Measurements from ENCODE around the gene SUN5.
"Not testable (repeated sequence)": the region's sequence is repeated elsewhere in the genome, so short reads cannot be mapped to it uniquely, and the experiment has no call there.

The SUN5 gene

GRCh38 chr20:33004141-33004751, at the start of gene SUN5:
TSS of gene SUN5 (minus strand) at chr20:33004433. CDS start at chr20:33004340, 93 bp downstream.
- FAIRE-seq: no peak

GRCh38 chr20:33053291-33054106, 49.3 kb upstream of the SUN5 start, which contains the start of gene BPIFB3:
TSS of gene BPIFB3 (plus strand) at chr20:33053903. CDS start at chr20:33055436, 1,533 bp downstream.
- FAIRE-seq: no peak

- FAIRE-seq: no peak
Observed at GRCh38 chr20:33051333-33051732, 47.1 kb upstream of the SUN5 start.

GRCh38 chr20:33046412-33046811, 42.2 kb upstream of the SUN5 start:
- no peak for FAIRE-seq

GRCh38 chr20:33045129-33045721, 41.0 kb upstream of the SUN5 start:
- not testable (repeated sequence) for FAIRE-seq

- no peak for FAIRE-seq
Observed at GRCh38 chr20:33043731-33044181, 39.5 kb upstream of the SUN5 start.

GRCh38 chr20:33042983-33043730, 38.9 kb upstream of the SUN5 start:
- FAIRE-seq: no peak

GRCh38 chr20:33042430-33042829, 38.2 kb upstream of the SUN5 start:
- FAIRE-seq: no peak

- no peak for FAIRE-seq
Observed at GRCh38 chr20:33038243-33038642, 34.0 kb upstream of the SUN5 start.

- FAIRE-seq: no peak
Observed at GRCh38 chr20:33037456-33037855, 33.2 kb upstream of the SUN5 start.

- FAIRE-seq: no peak
Observed at GRCh38 chr20:33034901-33035492, 30.8 kb upstream of the SUN5 start.

- FAIRE-seq: no peak
Observed at GRCh38 chr20:33034115-33034514, 29.9 kb upstream of the SUN5 start.

GRCh38 chr20:33033381-33033780, 29.1 kb upstream of the SUN5 start:
- FAIRE-seq: no peak

- no peak for FAIRE-seq
Observed at GRCh38 chr20:33032555-33032954, 28.3 kb upstream of the SUN5 start.

GRCh38 chr20:33031531-33031930, 27.3 kb upstream of the SUN5 start, which contains the start of gene BPIFB6:
TSS of gene BPIFB6 (plus strand) at chr20:33031648. CDS start at chr20:33031648, 0 bp downstream.
- FAIRE-seq: no peak

GRCh38 chr20:33030569-33030968, 26.3 kb upstream of the SUN5 start:
- FAIRE-seq: no peak

- FAIRE-seq: no peak
Observed at GRCh38 chr20:33030076-33030475, 25.8 kb upstream of the SUN5 start.

GRCh38 chr20:33028875-33029274, 24.6 kb upstream of the SUN5 start:
- no peak for FAIRE-seq

- FAIRE-seq: no peak
Observed at GRCh38 chr20:33027769-33028751, 23.8 kb upstream of the SUN5 start.

GRCh38 chr20:33026779-33027759, 22.8 kb upstream of the SUN5 start:
- no peak for FAIRE-seq

Data from endometrium (tissue), 2 donors.